Glutamatergic neuron (in vitro differentiated cells): Measurements from ENCODE around the gene STAG1. TPM values are rescaled to one million over a fixed set of nuclear protein-coding genes. Genes with fewer than 3 reads are reported as not detected.

Experiments
- DNase-seq: peaks from one replicate; pipeline ENCODE4 v3.0.0; 2022
- H3K27ac Mint-ChIP-seq: one replicate; pipeline ENCODE4 v1.8.0; 2020; ENCODE audit warnings: mild to moderate bottlenecking, mixed read lengths, inconsistent platforms; ENCODE audit not compliant: unreplicated experiment
- H3K27me3 Mint-ChIP-seq: one replicate; pipeline ENCODE4 v1.8.0; 2020; ENCODE audit warnings: mild to moderate bottlenecking, moderate library complexity, mixed read lengths, inconsistent platforms; ENCODE audit not compliant: unreplicated experiment
- H3K36me3 Mint-ChIP-seq: one replicate; pipeline ENCODE4 v1.8.0; 2020; ENCODE audit warnings: mild to moderate bottlenecking, mixed read lengths, inconsistent platforms; ENCODE audit not compliant: unreplicated experiment
- H3K4me1 Mint-ChIP-seq: one replicate; pipeline ENCODE4 v1.8.0; 2020; ENCODE audit warnings: mild to moderate bottlenecking, low read depth, mixed read lengths, inconsistent platforms; ENCODE audit not compliant: unreplicated experiment
- H3K4me3 Mint-ChIP-seq: one replicate; pipeline ENCODE4 v1.8.0; 2020; ENCODE audit warnings: mild to moderate bottlenecking, mixed read lengths, inconsistent platforms; ENCODE audit not compliant: unreplicated experiment
- H3K9me3 Mint-ChIP-seq: one replicate; pipeline ENCODE4 v1.8.0; 2020; ENCODE audit warnings: mild to moderate bottlenecking, moderate library complexity, mixed read lengths, inconsistent platforms; ENCODE audit not compliant: unreplicated experiment
- total RNA-seq: library from RNA; stranded (reverse); fragmentation: NEBNext Ultra II Directional; extraction: Animal tissue kit (Norgen Biotek cat#: 25700); gene quantifications from one replicate; pipeline ENCODE4 v1.2.1, GENCODE V29; 2021; ENCODE audit not compliant: unreplicated experiment
- TF ChIP-seq, protein P1 (sequence below): fragments of 200-600 bp; sonication (generic); IDR thresholded peaks from one replicate; pipeline ENCODE4 v1.5.0; 2021; ENCODE audit not compliant: partially characterized antibody, unreplicated experiment

The STAG1 gene
- total RNA-seq, 1 donor from 2014 or later, result 22.8 TPM

DNA sequence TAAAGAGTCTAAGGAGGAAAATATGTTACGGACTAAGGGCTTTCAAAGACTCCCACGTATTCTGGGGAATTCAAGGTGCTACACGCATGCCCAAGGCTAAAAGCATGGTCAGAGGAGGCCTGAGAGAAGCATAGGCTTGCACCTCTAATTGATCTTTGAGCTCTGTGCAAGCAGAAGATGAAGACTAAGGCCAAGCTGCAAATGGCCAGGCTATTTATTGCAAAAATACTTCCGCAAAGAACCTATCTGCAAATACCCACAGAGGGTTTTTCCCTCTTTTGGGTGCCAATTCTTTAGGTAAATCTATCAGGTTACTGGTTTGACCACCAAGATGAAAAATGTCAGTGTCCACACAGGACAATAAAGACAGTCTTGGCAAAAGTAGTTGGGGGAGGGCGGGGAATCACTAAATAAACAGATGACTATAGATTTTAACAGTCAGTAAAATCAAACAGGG lies 119.5 kb downstream of the STAG1 start:
- Mint-ChIP-seq H3K4me1 (peaks cover 5% of the 10 kb centered on the region), H3K36me3 (no peaks in the 10 kb centered on the region), H3K27me3 (no peaks in the 10 kb centered on the region), H3K9me3 (peaks cover 3% of the 10 kb centered on the region), H3K27ac (no peak overlapping the region), H3K4me3 (no peak overlapping the region)
- DNase-seq, result no peak
- TF ChIP-seq, protein P1, sequence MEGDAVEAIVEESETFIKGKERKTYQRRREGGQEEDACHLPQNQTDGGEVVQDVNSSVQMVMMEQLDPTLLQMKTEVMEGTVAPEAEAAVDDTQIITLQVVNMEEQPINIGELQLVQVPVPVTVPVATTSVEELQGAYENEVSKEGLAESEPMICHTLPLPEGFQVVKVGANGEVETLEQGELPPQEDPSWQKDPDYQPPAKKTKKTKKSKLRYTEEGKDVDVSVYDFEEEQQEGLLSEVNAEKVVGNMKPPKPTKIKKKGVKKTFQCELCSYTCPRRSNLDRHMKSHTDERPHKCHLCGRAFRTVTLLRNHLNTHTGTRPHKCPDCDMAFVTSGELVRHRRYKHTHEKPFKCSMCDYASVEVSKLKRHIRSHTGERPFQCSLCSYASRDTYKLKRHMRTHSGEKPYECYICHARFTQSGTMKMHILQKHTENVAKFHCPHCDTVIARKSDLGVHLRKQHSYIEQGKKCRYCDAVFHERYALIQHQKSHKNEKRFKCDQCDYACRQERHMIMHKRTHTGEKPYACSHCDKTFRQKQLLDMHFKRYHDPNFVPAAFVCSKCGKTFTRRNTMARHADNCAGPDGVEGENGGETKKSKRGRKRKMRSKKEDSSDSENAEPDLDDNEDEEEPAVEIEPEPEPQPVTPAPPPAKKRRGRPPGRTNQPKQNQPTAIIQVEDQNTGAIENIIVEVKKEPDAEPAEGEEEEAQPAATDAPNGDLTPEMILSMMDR, result no peak

DNA sequence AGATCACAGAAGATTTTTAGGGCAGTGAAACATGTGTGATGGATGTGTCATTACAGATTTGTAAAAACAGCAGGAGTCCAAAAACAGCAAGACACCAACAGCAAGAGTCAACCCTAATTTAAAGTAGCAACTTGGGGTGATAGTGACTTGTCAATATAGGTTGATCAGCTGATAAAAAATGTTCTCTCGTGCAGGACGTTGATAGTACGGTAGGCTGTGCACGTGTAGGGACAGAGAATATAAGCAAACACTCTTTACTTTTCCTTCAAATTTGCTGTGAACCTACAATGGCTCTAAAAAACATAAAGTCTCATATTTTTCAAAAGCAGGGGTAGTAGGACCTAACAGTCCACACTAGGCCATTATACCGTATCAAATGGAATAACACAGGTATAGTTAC lies 120.8 kb downstream of the STAG1 start:
- no peaks in the 10 kb centered on the region for H3K36me3 Mint-ChIP-seq

DNA sequence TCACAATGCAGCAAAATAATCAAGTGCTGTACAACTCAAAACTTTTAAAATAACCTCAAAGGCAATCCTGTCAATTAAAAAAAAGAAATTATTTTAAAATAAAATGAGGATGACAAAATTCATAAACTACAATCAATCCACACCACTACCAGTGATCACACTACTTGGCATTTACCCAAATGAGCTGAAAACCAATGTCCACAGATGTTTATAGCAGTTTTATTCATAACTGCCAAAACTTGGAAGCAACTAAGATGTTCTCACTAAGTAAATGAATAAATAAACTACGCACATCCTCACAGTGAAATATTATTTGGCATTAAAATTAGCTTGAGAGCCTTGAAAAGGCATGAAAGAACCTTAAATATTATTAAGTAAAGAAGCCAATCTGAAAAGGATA lies 121.3 kb downstream of the STAG1 start:
- TF ChIP-seq, protein P1, result no peak
- Mint-ChIP-seq H3K27ac (no peak overlapping the region), H3K9me3 (peaks cover 3% of the 10 kb centered on the region), H3K27me3 (no peaks in the 10 kb centered on the region), H3K36me3 (no peaks in the 10 kb centered on the region), H3K4me1 (peaks cover 5% of the 10 kb centered on the region), H3K4me3 (no peak overlapping the region)
- no peak for DNase-seq

More for the DNA sequence above, 120.8 kb downstream of the STAG1 start:
- peaks cover 3% of the 10 kb centered on the region for H3K9me3 Mint-ChIP-seq
- H3K4me1 Mint-ChIP-seq, result peaks cover 5% of the 10 kb centered on the region
- no peaks in the 10 kb centered on the region for H3K27me3 Mint-ChIP-seq
- TF ChIP-seq, protein P1, result no peak
- no peak for DNase-seq
- H3K4me3 Mint-ChIP-seq, result no peak overlapping the region
- no peak overlapping the region for H3K27ac Mint-ChIP-seq

DNA sequence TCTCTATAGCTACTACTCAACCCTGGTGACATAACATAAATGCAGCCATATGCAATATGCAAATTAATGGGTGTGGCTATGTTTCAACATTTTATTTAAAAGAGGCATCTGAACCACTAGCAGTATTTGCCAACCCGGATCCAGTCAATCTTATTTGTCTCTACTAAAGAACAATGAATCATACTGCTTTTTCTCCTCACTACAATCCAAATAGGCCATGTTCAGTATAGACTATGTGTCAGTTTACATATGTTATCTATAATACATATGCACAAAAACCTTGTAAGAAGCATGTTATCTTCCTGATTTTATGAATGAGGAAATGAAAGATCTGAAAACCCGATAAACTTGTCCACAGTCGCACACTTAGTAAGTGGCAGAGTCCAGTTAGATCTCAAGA lies 125.7 kb downstream of the STAG1 start:
- TF ChIP-seq, protein P1, result no peak
- DNase-seq, result no peak
- Mint-ChIP-seq H3K27me3 (no peaks in the 10 kb centered on the region), H3K36me3 (no peaks in the 10 kb centered on the region), H3K9me3 (peaks cover 2% of the 10 kb centered on the region), H3K4me1 (no peaks in the 10 kb centered on the region), H3K27ac (no peak overlapping the region), H3K4me3 (no peak overlapping the region)

DNA sequence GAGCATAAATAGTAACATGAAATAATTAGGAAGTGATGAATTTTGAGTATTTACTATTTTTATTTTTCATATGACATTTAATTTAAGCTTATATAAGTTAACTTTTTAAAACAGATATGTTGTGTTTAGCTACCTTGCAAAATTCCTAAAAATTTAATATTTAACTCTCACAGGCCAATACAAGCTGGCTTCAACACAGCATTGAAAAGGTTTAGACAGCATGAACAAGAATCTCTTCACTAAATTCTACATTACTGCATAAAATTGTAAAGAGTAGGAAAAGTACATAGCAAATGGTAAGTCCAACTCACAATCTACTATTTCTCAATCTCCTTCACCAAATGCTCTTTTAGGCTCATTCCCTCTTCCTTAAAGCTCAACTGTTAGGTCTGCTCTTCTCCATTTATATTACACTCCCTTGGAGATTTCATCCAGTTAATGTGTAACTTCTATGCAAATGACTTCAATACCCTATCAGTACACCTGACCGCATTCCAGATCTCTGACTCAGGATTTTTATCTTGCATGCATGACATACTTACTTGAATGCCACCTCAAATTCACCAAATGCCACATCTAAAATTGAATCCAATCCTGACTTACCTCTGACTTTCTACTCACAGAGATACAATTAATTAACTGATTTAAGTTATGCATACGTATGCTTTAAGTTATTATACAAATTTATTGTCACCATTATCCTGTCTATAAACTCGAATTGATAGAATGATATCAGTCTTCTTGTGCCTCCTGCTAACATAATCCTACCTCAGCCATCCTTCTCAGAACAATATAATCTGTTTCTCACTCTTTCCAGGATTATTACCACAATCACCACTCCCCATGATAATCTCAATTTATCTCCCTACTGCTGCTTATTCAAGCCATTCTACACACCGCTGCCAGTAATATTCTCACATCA lies 127.0 kb downstream of the STAG1 start:
- Mint-ChIP-seq H3K9me3 (peaks cover 2% of the 10 kb centered on the region), H3K36me3 (no peaks in the 10 kb centered on the region), H3K27ac (no peak overlapping the region), H3K27me3 (no peaks in the 10 kb centered on the region), H3K4me3 (no peak overlapping the region), H3K4me1 (no peaks in the 10 kb centered on the region)
- TF ChIP-seq, protein P1, result no peak
- no peak for DNase-seq
